Measurements from ENCODE around the gene COL23A1. TPM values are rescaled to one million over a fixed set of nuclear protein-coding genes. Genes with fewer than 3 reads are reported as not detected.

Gene COL23A1
- polyA plus RNA-seq, 3 donors: 0.11 to 0.21 TPM; not detected in 1

- no peaks in the 10 kb centered on the region for H3K9me3 ChIP-seq (replicated peaks in 1 of 2; ENCODE audit: control insufficient read depth in 1 of 2, insufficient read depth in 1 of 2, low read length in 2 of 2)
- H2AFZ ChIP-seq (ENCODE audit: insufficient read depth, low read depth, low read length, poor library complexity, severe bottlenecking): no peak overlapping the region
- no peak overlapping the region for H3K4me2 ChIP-seq (replicated peaks; ENCODE audit: extremely low read depth, low read length, poor library complexity, severe bottlenecking)
- H3K9ac ChIP-seq (ENCODE audit: insufficient read depth, low read length, poor library complexity, severe bottlenecking): no peak overlapping the region
- Mint-ChIP-seq H3K27me3 (ENCODE audit: low read depth in 3 of 3) (peaks cover 0 to 1% (median 1%) of the 10 kb centered on the region in 3 donors), H3K9me3 (peaks cover 0 to 5% (median 0%) of the 10 kb centered on the region in 7 donors), H3K4me1 (peaks cover 36% of the 10 kb centered on the region), H3K27ac (peak overlapping the region in 4 of 7 donors; percentile 21 to 73 (median 40)), H3K4me3 (no peak overlapping the region), H3K36me3 (peaks cover 69 to 92% of the 10 kb centered on the region in 2 donors)
- no peak for DNase-seq
- peaks cover 28% of the 10 kb centered on the region for H3K79me2 ChIP-seq (ENCODE audit: insufficient read depth, low read length)
- peaks cover 62 to 95% of the 10 kb centered on the region in 2 donors for H3K36me3 ChIP-seq (replicated peaks in 1 of 2; ENCODE audit: control insufficient read depth in 1 of 2, insufficient read depth in 2 of 2, low read length in 2 of 2)
- no peaks in the 10 kb centered on the region for H3K27me3 ChIP-seq (ENCODE audit: control insufficient read depth in 2 of 2, insufficient read depth in 2 of 2, low read length in 2 of 2)
- no CpG with 5 or more reads among the region's 3 CpGs for WGBS (ENCODE audit: insufficient coverage)
- no peak overlapping the region for H3K4me3 ChIP-seq (replicated peaks in 1 of 3; ENCODE audit: low read depth in 2 of 3, low read length in 3 of 3)
- peaks cover 82% of the 10 kb centered on the region for H4K20me1 ChIP-seq (ENCODE audit: insufficient read depth, low read length)
- peaks cover 25 to 35% of the 10 kb centered on the region in 2 donors for H3K4me1 ChIP-seq (ENCODE audit: control insufficient read depth in 1 of 2, insufficient read depth in 2 of 2, low read length in 2 of 2)
- TF ChIP-seq CTCF (IDR thresholded peaks at IDR 0.05): no peak
- H3K27ac ChIP-seq (ENCODE audit: low read depth in 1 of 2, low read length in 2 of 2): peak overlapping the region; percentile 3 to 22
- intact Hi-C loops (cut with micrococcal nuclease): no loop called here
Measured at GRCh38 chr5:178216779-178217178, 373.4 kb downstream of the COL23A1 start.

- Histone ChIP-seq H3K27ac (ENCODE audit: low read depth in 1 of 2, low read length in 2 of 2) (peak overlapping the region in 1 of 2 donors; percentile 22), H3K4me1 (ENCODE audit: control insufficient read depth in 1 of 2, insufficient read depth in 2 of 2, low read length in 2 of 2) (peaks cover 19 to 28% of the 10 kb centered on the region in 2 donors), H3K4me3 (replicated peaks in 1 of 3; ENCODE audit: low read depth in 2 of 3, low read length in 3 of 3) (peak overlapping the region in 1 of 3 experiments; percentile 5), H3K27me3 (ENCODE audit: control insufficient read depth in 2 of 2, insufficient read depth in 2 of 2, low read length in 2 of 2) (no peaks in the 10 kb centered on the region), H3K79me2 (ENCODE audit: insufficient read depth, low read length) (peaks cover 33% of the 10 kb centered on the region), H4K20me1 (ENCODE audit: insufficient read depth, low read length) (peaks cover 82% of the 10 kb centered on the region), H2AFZ (ENCODE audit: insufficient read depth, low read depth, low read length, poor library complexity, severe bottlenecking) (no peak overlapping the region), H3K4me2 (replicated peaks; ENCODE audit: extremely low read depth, low read length, poor library complexity, severe bottlenecking) (peak overlapping the region; percentile 26), H3K9me3 (replicated peaks in 1 of 2; ENCODE audit: control insufficient read depth in 1 of 2, insufficient read depth in 1 of 2, low read length in 2 of 2) (no peaks in the 10 kb centered on the region), H3K9ac (ENCODE audit: insufficient read depth, low read length, poor library complexity, severe bottlenecking) (no peak overlapping the region), H3K36me3 (replicated peaks in 1 of 2; ENCODE audit: control insufficient read depth in 1 of 2, insufficient read depth in 2 of 2, low read length in 2 of 2) (peaks cover 66 to 95% of the 10 kb centered on the region in 2 donors)
- no CpG with 5 or more reads among the region's 5 CpGs for WGBS (ENCODE audit: insufficient coverage)
- Mint-ChIP-seq H3K4me3 (no peak overlapping the region), H3K4me1 (peaks cover 30% of the 10 kb centered on the region), H3K36me3 (peaks cover 69 to 93% of the 10 kb centered on the region in 2 donors), H3K27ac (peak overlapping the region in 4 of 7 donors; percentile 9 to 73 (median 66)), H3K9me3 (peaks cover 0 to 5% (median 0%) of the 10 kb centered on the region in 7 donors), H3K27me3 (ENCODE audit: low read depth in 3 of 3) (peaks cover 0 to 1% (median 0%) of the 10 kb centered on the region in 3 donors)
- DNase-seq: no peak
- TF ChIP-seq CTCF (IDR thresholded peaks at IDR 0.05): no peak
- intact Hi-C loops (cut with micrococcal nuclease): no loop called here
Measured at GRCh38 chr5:178216088-178216534, 374.1 kb downstream of the COL23A1 start.
